GM20000 (cell line): Measurements from ENCODE around the gene STAT5B.
A peak's percentile ranks its signal among the peaks of the same experiment; 100 is the strongest.

Experiments
- DNase-seq: peaks from one replicate; pipeline ENCODE4 v3.0.0; 2012; ENCODE audit warnings: low spot score
- TF ChIP-seq, protein P1 (sequence below): IDR thresholded peaks from 2 replicates; pipeline ENCODE4 v1.5.1; 2012; ENCODE audit warnings: mild to moderate bottlenecking, control low read depth; ENCODE audit errors: extremely low read depth, missing control alignments

The STAT5B gene

DNA sequence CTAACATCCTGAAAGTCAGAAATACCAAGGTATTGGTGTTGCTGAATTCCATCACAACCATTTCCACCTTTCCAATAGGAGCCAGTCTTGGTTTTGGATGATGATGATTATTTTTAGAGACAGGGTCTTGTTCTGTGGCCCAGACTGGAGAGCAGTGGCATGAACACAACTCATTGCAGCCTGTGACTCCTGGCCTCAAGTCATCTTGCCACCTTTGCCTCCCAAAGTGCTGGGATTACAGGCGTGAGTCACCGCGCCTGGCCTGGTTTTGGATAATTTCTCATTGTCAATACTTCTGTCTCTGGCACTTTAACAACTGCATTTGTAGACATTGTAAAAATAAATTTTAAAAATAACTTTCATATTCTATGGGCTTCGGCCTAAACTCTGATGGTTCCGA is 22.6 kb downstream of the STAT5B start:
- DNase-seq = no peak
- TF ChIP-seq, protein P1, sequence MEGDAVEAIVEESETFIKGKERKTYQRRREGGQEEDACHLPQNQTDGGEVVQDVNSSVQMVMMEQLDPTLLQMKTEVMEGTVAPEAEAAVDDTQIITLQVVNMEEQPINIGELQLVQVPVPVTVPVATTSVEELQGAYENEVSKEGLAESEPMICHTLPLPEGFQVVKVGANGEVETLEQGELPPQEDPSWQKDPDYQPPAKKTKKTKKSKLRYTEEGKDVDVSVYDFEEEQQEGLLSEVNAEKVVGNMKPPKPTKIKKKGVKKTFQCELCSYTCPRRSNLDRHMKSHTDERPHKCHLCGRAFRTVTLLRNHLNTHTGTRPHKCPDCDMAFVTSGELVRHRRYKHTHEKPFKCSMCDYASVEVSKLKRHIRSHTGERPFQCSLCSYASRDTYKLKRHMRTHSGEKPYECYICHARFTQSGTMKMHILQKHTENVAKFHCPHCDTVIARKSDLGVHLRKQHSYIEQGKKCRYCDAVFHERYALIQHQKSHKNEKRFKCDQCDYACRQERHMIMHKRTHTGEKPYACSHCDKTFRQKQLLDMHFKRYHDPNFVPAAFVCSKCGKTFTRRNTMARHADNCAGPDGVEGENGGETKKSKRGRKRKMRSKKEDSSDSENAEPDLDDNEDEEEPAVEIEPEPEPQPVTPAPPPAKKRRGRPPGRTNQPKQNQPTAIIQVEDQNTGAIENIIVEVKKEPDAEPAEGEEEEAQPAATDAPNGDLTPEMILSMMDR = no peak

DNA sequence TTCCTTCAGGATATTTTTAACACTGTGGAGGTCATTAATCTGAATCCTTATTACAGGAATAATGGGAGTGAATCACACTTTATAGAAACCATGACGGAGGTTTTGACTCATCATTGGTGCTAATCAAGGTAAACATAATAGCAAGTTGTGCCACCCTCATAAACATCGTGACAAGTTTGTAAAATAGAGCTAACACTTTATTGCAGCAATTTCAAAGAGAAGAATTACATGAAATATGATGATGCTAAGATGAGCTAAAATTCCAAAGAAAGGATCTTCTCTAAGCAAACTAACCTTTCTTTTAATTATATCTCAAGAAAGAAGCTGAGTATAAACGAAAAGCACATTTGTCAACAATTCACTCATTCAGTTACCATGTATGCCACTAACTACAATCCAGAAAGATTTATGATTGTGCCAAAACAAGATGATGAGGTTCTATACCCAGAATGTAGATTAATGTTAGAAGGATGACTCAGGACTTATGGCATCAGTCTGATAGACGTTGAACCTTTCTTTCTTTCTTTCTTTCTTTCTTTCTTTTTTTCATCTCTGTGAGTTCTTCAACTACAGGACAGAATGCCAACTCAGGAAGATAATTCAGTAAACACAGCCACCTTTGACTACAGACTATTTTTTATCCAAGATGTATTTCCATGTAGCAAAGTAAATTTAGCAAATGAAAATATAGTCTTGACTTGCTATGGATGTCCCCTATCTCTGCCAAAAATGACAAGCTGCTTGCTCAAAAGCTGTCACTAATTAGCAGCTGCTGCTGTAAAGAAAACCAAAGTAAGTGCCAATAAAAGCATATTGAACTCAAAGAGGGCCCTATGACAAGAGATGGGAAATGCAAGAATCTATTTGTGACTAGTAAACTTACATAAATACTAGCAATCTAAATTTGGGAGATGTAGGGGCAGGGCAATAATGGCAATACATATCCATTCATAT is 23.3 kb downstream of the STAT5B start:
- DNase-seq = no peak
- TF ChIP-seq, protein P1 = no peak

DNA sequence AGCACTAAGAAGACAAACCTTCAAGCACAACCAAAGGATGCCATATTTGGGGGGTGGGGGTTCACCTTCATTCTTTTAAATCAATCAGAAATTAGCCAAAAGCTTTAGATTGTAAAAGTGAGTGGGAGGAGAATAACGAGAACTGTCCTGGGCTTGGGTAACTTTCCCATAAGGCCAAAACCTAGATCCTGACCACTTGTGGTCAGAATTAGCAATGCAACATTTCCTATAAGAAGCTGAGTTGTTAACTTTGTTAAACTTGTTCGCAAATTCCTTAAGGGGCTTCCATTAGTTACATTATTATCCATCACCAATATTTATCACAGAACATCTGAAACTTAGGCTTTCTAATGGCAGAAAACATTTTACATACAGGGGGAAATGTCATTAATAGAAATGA is 25.1 kb downstream of the STAT5B start:
- no peak for DNase-seq
- TF ChIP-seq, protein P1 = no peak

DNA sequence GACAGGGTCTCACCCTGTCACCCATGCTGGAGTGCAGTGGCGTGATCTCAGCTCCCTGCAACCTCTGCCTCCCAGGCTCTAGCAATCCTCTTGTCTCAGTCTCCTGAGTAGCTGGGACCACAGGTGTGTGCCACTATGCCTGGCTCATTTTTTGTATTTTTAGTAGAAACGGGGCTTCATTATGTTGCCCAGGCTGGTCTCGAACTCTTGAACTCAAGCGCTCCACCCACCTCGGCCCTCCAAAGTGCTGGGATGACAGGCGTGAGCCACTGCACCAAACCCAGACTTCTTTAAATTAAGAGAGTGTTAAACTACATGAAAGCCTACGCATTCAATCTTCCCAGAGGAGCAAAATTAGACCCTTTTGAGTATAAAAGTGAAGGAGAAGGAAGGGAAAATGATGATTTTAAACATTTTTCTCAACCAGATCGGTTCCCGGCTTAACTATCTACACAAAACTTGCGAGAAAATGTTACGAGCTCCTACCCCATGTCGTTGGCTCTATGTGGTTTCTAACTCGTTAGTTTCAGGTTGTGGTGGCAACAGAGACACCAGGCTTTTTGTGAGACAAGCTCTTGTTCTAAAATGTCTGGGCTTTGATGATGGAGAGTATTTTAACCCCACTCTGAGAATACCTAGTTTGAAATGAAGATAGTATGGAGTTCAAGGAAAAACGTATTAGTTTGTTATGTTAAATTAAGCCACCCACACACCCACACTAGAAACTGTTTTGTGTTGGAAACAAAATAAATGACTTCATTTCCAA is 26.3 kb downstream of the STAT5B start:
- TF ChIP-seq, protein P1 = no peak
- no peak for DNase-seq

DNA sequence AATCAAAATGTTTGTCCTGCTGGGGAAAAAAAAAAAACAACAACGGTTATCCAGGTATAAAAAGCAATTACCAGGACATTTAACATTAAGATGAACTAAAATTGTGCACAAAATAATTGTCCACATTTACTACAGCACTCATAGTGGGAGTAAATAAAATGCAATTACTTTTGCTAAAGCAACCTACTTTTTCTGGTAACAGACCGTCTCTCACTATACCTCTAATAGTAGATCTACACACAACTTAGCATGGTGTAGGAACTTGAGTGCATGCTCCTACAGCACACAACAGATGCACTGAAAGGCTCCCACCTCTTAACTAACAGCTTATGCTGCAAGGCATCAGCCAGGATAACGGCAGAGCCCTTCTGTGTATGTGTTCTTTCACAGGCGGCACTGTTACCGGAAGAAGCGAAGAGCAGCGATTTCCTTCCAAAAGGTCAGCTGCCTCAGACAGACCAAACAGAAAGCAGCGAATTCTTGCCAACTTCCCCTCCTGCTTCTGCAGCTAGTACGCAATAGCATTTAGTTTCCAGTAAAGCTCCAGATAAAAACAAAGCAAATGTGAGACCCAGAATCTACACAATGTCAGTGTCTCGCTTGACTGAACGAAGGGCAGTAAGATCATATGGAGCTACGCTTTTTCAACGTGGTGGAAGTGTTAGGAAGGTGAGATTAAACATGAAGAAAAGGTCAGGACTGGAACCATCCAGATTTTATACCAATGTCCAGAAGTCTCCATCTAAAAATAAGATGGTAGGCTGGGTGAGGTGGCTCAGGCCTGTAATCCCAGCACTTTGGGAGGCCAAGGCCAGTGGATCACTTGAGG is 27.6 kb downstream of the STAT5B start:
- TF ChIP-seq, protein P1 = no peak
- DNase-seq = peak; percentile 75

DNA sequence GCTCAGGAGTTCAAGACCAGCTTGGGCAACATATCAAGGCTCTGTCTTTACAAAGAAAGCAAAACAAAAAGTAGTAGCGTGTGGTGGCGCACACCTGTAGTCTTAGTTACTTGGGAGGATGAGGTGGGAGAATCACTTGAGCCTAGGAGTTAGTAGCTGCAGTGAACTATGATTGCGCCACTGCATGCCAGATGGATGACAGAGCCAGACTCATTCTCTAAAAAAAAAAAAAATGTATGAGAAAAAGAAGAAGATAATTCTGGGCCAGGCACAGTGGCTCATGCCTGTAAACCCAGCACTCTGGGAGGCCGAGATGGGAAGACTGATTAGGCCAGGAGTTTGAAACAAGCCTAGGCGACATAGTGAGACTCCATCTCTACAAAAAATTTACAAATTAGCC is 28.5 kb downstream of the STAT5B start:
- TF ChIP-seq, protein P1 = no peak
- no peak for DNase-seq
